ENCODE results near the gene APOC4.
"Not testable (repeated sequence)": the region's sequence is repeated elsewhere in the genome, so short reads cannot be mapped to it uniquely, and the experiment has no call there.

APOC4 gene, protein sequence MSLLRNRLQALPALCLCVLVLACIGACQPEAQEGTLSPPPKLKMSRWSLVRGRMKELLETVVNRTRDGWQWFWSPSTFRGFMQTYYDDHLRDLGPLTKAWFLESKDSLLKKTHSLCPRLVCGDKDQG

GRCh38 chr19:44942067-44942571, at the start of gene APOC4:
TSS of gene APOC4 (plus strand) at chr19:44942237. CDS start at chr19:44942278, 41 bp downstream.
- DNase-seq: no peak

GRCh38 chr19:44892932-44893331, 49.1 kb upstream of the APOC4 start:
- DNase-seq: no peak

DNA sequence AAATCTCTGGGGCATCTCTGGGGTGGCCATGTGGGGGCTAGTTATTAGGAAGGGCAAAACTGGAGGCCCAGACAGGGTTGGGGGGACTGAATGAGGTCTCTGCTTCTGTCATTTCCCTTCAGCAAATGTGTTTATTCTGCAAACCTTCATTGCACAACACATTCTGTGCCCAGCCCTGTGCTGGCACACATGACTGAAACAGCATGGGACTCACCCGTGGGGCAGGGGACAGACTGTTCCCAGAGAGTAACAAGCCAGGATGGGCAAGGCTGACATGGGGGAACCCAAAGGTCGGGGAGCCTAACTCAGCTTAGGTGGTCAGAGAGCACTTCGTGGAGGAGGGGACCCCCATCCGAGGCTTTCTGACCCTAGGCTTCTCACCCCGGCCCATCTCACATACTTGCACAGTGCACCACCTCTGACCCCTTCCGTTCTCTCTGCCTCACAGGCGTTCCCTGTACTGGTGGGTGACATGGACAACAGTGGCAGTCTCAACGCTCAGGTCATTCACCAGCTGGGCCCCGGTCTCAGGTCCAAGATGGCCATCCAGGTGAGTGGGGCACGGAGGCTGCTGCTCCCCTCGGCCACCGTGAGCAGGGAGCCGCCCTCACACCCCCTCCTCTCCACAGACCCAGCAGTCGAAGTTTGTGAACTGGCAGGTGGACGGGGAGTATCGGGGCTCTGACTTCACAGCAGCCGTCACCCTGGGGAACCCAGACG, 48.5 kb upstream of the APOC4 start:
- DNase-seq: no peak

DNA sequence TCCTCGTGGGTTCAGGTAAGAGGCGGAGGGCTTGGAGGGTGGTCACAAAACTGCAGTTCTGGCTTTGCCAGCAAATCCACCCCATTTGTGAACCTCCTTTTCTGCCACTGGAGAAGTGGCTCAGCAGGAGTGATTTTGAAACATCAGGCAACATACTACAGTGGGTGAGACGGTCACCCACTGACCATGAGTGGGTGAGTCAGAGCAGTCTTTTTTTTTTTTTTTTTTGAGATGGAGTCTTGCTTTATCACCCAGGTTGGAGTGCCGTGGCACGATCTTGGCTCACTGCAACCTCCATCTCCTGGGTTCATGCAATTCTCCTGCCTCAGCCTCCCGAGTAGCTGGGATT, 48.0 kb upstream of the APOC4 start:
- no peak for DNase-seq

- no peak for DNase-seq
These were observed 47.1 kb upstream of the APOC4 start for GRCh38 chr19:44894946-44895345.

- no peak for DNase-seq
These were observed 44.2 kb upstream of the APOC4 start for GRCh38 chr19:44897835-44898234.

DNA sequence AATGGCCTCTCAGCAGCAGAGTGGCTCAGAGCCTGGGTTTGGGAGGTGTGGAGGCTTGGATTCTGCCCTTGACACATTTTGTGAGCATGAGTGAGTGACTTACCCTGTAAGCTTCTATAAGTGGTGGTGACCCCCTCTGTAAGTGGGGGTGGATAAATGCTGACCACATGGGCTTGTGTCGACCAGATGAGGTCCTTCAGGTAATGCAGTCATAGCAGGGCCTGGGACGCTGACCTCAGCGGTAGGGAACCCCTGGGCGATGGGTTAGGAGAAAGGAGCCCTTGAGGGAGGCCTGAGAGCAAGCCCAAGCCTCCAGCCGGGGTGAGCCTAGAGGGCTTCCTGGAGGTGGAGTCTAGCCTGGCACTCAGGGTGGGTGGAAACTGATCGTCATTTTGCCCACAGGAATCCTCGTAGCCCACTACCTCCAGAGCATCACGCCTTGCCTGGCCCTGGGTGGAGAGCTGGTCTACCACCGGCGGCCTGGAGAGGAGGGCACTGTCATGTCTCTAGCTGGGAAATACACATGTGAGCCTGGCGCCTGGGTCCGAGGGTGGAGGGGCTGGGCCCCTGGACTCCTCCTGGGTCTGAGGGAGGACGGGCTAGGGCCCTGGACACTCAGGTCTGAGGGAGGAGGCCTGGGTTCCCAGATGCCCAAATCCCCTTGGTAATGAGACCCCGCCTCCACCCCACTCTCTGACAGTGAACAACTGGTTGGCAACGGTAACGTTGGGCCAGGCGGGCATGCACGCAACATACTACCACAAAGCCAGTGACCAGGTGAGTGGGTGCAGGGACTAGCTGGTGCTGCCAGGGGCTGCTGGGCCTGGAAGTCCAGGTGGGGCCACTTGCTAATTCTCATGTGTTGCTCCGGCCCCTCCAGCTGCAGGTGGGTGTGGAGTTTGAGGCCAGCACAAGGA, 41.5 kb upstream of the APOC4 start:
- DNase-seq: no peak

DNA sequence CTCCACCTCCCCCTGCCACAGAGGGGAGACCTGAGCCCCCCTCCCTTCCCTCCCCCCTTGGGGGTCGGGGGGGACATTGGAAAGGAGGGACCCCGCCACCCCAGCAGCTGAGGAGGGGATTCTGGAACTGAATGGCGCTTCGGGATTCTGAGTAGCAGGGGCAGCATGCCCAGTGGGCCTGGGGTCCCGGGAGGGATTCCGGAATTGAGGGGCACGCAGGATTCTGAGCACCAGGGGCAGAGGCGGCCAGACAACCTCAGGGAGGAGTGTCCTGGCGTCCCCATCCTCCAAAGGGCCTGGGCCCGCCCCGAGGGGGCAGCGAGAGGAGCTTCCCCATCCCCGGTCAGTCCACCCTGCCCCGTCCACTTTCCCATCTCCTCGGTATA, 38.8 kb upstream of the APOC4 start:
- no peak for DNase-seq

DNA sequence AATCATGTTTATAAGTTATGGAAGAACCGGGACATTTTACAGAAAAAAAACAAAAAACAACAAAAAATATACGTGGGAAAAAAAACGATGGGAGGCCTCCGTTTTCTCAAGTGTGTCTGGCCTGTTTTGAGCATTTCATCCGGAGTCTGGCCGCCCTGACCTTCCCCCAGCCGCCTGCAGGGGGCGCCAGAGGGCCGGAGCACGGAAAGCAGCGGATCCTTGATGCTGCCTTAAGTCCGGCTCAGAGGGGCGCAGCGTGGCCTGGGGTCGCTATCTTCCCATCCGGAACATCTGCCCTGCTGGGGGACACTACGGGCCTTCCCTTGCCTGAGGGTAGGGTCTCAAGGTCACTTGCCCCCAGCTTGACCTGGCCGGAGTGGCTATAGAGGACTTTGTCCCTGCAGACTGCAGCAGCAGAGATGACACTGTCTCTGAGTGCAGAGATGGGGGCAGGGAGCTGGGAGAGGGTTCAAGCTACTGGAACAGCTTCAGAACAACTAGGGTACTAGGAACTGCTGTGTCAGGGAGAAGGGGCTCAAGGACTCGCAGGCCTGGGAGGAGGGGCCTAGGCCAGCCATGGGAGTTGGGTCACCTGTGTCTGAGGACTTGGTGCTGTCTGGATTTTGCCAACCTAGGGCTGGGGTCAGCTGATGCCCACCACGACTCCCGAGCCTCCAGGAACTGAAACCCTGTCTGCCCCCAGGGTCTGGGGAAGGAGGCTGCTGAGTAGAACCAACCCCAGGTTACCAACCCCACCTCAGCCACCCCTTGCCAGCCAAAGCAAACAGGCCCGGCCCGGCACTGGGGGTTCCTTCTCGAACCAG, 38.2 kb upstream of the APOC4 start:
- no peak for DNase-seq

- no peak for DNase-seq
These were observed 37.5 kb upstream of the APOC4 start for GRCh38 chr19:44904426-44904994.

- DNase-seq: no peak
These were observed 36.4 kb upstream of the APOC4 start, which contains the start of gene APOE for GRCh38 chr19:44905437-44906160. TSS of gene APOE (plus strand) at chr19:44905796. CDS start at chr19:44906625, 829 bp downstream.

DNA sequence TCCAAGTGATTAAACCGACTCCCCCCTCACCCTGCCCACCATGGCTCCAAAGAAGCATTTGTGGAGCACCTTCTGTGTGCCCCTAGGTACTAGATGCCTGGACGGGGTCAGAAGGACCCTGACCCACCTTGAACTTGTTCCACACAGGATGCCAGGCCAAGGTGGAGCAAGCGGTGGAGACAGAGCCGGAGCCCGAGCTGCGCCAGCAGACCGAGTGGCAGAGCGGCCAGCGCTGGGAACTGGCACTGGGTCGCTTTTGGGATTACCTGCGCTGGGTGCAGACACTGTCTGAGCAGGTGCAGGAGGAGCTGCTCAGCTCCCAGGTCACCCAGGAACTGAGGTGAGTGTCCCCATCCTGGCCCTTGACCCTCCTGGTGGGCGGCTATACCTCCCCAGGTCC, 34.4 kb upstream of the APOC4 start:
- no peak for DNase-seq

- no peak for DNase-seq
These were observed 33.8 kb upstream of the APOC4 start for GRCh38 chr19:44908074-44908835.

GRCh38 chr19:44908836-44909261, 33.2 kb upstream of the APOC4 start:
- no peak for DNase-seq

- no peak for DNase-seq
These were observed 32.3 kb upstream of the APOC4 start for GRCh38 chr19:44909775-44910174.

DNA sequence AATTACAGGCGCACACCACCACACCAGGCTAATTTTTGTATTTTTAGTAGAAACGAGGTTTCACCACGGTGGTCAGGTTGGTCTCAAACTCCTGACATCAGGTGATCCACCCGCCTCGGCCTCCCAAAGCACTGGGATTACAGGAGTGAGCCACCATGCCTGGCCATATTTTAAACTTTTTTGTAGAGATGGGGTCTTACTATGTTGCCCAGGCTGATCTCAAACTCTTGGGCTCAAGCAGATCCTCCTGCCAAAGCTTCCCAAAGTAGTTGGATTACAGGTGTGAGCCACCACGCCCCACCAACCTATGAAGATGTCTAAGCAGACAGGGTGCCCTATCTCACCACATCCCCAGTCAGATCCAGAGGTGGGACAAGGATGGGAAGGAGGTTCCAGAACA, 30.1 kb upstream of the APOC4 start:
- not testable (repeated sequence) for DNase-seq

DNA sequence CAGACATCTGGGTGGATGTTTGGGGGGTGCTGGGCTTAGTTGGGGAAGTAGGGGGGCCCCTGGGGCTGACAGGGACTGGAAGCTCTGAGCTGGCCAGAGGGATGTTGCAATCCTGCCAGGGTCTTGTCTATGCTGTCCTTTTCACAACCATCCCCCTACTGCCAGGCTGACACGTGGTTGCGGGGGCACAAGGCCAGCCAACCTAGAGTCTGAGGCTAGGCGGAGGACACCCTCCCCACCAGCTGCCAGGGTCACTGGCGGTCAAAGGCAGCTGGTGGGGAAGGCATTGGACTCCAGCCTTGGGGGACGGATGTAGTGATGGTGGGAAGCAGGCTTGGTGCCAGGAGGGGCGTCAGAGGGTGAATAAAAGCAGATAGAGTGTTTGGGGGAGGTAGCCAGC, 29.2 kb upstream of the APOC4 start:
- DNase-seq: no peak

DNA sequence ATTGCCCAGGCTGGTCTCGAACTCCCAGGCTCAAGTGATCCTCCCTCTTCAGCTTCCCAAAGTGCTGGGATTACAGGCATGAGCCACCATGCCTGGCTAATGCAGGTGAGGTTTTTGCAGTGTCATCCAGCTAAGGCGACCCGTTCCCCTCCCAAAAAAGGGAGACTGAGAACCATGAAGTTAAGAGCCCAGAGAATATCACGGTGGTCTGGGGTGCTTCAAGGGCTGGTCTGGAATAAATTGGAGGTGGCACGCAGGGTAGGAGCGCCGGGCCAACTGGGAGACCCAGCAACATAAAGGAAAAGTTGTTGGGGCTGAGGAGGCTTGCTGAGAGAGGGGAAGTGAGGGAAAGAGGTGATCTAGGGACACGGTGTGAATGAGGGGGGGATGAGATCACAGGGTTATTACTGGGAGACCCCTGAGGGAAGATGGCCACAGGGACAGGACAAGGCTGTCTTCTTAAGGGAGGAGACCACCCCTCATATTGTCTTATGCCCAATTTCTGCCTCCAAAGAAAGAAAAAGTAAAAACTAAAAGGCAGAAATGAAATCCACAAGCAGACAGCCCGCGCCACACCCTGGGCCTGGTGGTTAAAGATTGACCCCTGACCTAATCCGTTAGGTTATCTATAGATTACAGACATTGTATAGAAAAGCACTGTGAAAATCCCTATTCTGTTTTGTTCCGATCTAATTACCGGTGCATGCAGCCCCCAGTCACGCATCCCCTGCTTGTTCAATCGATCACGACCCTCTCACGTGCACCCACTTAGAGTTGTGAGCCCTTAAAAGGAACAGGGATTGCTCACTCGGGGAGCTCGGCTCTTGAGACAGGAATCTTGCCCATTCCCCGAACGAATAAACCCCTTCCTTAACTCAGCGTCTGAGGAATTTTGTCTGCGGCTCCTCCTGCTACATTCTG, 28.3 kb upstream of the APOC4 start:
- not testable (repeated sequence) for DNase-seq

DNA sequence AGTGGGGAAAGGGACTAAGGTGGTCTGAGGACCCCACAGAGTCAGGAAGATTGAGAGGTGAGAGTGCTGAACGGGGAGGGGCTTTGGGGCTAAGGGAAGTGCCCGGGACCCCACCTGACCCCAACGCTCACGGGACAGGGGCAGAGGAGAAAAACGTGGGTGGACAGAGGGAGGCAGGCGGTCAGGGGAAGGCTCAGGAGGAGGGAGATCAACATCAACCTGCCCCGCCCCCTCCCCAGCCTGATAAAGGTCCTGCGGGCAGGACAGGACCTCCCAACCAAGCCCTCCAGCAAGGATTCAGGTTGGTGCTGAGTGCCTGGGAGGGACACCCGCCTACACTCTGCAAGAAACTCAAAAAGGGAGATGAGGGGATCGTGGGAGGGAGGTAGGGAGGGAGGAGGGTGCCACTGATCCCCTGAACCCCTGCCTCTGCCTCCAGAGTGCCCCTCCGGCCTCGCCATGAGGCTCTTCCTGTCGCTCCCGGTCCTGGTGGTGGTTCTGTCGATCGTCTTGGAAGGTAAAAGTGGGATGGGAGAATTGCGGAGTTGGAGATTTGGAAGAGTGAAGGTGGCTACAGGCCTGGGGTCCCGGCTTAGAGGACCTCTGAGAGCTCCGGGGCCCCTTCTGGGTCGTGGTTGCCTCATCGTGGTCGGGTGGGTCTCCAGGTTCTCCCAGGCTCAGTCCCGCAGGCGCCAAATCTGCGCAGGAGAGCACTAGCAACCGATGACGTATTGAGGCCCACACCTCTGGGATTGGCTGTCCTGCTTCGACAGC, 27.4 kb upstream of the APOC4 start, which contains the start of gene APOC1:
Gene APOC1, plus strand, starts transcription at position 176 of the 774 bp plus-strand sequence. Its CDS starts 284 bp downstream, at position 460.
- peak; percentile 68 for DNase-seq

All from NCI-H510A (cell line).